Glutamatergic neuron (in vitro differentiated cells): ENCODE data around the gene FSHR. TPM values are rescaled to one million over a fixed set of nuclear protein-coding genes. Genes with fewer than 3 reads are reported as not detected.

Experiments used
- DNase-seq: peaks from one replicate; pipeline ENCODE4 v3.0.0; 2022
- H3K27ac Mint-ChIP-seq: one replicate; pipeline ENCODE4 v1.8.0; 2020; ENCODE audit warnings: mild to moderate bottlenecking, mixed read lengths, inconsistent platforms; ENCODE audit not compliant: unreplicated experiment
- H3K27me3 Mint-ChIP-seq: one replicate; pipeline ENCODE4 v1.8.0; 2020; ENCODE audit warnings: mild to moderate bottlenecking, moderate library complexity, mixed read lengths, inconsistent platforms; ENCODE audit not compliant: unreplicated experiment
- H3K36me3 Mint-ChIP-seq: one replicate; pipeline ENCODE4 v1.8.0; 2020; ENCODE audit warnings: mild to moderate bottlenecking, mixed read lengths, inconsistent platforms; ENCODE audit not compliant: unreplicated experiment
- H3K4me1 Mint-ChIP-seq: one replicate; pipeline ENCODE4 v1.8.0; 2020; ENCODE audit warnings: mild to moderate bottlenecking, low read depth, mixed read lengths, inconsistent platforms; ENCODE audit not compliant: unreplicated experiment
- H3K4me3 Mint-ChIP-seq: one replicate; pipeline ENCODE4 v1.8.0; 2020; ENCODE audit warnings: mild to moderate bottlenecking, mixed read lengths, inconsistent platforms; ENCODE audit not compliant: unreplicated experiment
- H3K9me3 Mint-ChIP-seq: one replicate; pipeline ENCODE4 v1.8.0; 2020; ENCODE audit warnings: mild to moderate bottlenecking, moderate library complexity, mixed read lengths, inconsistent platforms; ENCODE audit not compliant: unreplicated experiment
- CTCF ChIP-seq: fragments of 200-600 bp; sonication (generic); IDR thresholded peaks from one replicate; pipeline ENCODE4 v1.5.0; 2021; ENCODE audit not compliant: partially characterized antibody, unreplicated experiment
- total RNA-seq: library from RNA; stranded (reverse); fragmentation: NEBNext Ultra II Directional; extraction: Animal tissue kit (Norgen Biotek cat#: 25700); gene quantifications from one replicate; pipeline ENCODE4 v1.2.1, GENCODE V29; 2021; ENCODE audit not compliant: unreplicated experiment

Gene FSHR
- total RNA-seq, 1 donor from 2014 or later, result not detected

DNA sequence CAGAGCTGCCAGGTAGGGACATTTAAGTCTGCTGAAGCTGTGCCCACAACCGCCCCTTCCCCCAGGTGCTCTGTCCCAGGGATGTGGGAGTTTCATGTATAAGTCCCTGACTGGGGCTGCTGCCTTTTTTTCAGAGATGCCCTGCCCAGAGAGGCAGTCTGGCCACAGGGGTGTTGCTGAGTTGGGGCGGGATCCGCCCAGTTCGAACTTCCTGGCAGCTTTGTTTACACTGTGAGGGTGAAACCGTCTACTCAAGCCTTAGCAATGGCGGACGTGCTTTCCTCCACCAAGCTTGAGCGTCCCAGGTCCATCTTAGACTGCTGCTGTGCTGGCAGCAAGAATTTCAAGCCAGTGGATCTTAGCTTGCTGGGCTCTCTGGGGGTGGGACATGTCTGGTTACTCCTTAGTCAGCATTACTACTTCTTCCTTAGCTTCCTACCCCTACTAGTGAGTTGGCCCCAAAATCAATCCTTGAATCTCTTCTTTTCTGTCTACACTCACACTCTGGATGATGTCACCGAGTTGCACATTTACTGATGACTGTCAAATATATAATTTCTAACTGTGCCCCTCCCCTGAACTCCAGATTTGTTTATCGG is 31.8 kb upstream of the FSHR start:
- no peak for TF ChIP-seq CTCF
- Mint-ChIP-seq H3K4me3 (no peak overlapping the region), H3K4me1 (no peaks in the 10 kb centered on the region), H3K27ac (no peak overlapping the region), H3K27me3 (peaks cover 2% of the 10 kb centered on the region), H3K9me3 (peaks cover 2% of the 10 kb centered on the region), H3K36me3 (peaks cover 3% of the 10 kb centered on the region)
- no peak for DNase-seq

GRCh38 chr2:49178656-49179055 is 24.3 kb upstream of the FSHR start:
- Mint-ChIP-seq H3K27ac (no peak overlapping the region), H3K4me3 (no peak overlapping the region), H3K4me1 (no peaks in the 10 kb centered on the region), H3K27me3 (peaks cover 2% of the 10 kb centered on the region), H3K9me3 (peaks cover 2% of the 10 kb centered on the region), H3K36me3 (peaks cover 4% of the 10 kb centered on the region)
- no peak for TF ChIP-seq CTCF
- no peak for DNase-seq

GRCh38 chr2:49177194-49177593 is 22.9 kb upstream of the FSHR start:
- no peak overlapping the region for H3K4me3 Mint-ChIP-seq

GRCh38 chr2:49175831-49176230 is 21.5 kb upstream of the FSHR start:
- no peak overlapping the region for H3K27ac Mint-ChIP-seq
- no peaks in the 10 kb centered on the region for H3K27me3 Mint-ChIP-seq
- DNase-seq, result no peak
- H3K9me3 Mint-ChIP-seq, result peaks cover 2% of the 10 kb centered on the region
- no peak overlapping the region for H3K4me3 Mint-ChIP-seq
- TF ChIP-seq CTCF, result no peak
- no peaks in the 10 kb centered on the region for H3K36me3 Mint-ChIP-seq
- no peaks in the 10 kb centered on the region for H3K4me1 Mint-ChIP-seq

More at GRCh38 chr2:49177194-49177593, 22.9 kb upstream of the FSHR start:
- Mint-ChIP-seq H3K27me3 (peaks cover 1% of the 10 kb centered on the region), H3K9me3 (peaks cover 2% of the 10 kb centered on the region), H3K36me3 (peaks cover 4% of the 10 kb centered on the region), H3K4me1 (no peaks in the 10 kb centered on the region), H3K27ac (no peak overlapping the region)
- no peak for DNase-seq
- no peak for TF ChIP-seq CTCF

DNA sequence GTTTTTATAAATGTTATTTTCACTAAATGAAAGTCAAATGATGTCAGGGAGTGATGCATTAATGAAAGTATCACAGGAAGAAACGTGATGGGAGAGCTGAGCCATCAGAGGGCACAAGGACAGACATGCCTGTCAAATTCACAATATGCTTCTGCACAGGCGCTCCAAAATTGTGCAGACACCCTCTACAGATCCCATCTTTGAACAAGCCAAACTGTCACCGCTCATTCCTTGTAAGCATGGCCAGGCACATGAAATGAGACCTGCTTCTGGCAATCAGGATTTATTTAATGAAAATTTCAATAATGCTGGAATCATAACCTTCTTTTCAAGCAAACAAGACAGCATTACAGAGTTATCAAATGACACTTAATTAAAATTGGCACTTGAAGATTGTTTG is 20.4 kb upstream of the FSHR start:
- no peak for DNase-seq
- Mint-ChIP-seq H3K27me3 (no peaks in the 10 kb centered on the region), H3K4me3 (no peak overlapping the region), H3K27ac (no peak overlapping the region), H3K9me3 (peaks cover 2% of the 10 kb centered on the region), H3K36me3 (peaks cover under 1% of the 10 kb centered on the region), H3K4me1 (no peaks in the 10 kb centered on the region)
- no peak for TF ChIP-seq CTCF
